ENCODE data around the gene CSE1L.

The CSE1L gene

GRCh38 chr20:49039854-49040253 lies 6.3 kb upstream of the CSE1L start:
- peaks cover 5% of the 10 kb centered on the region; the same call in 1 of the 2 replicates for H3K36me3 ChIP-seq (ENCODE audit: low read length)
- H3F3A ChIP-seq (ENCODE audit: insufficient read depth): 0 out of 2 replicates have a peak, but pooled peaks cover 10% of the 10 kb centered on the region
- no peak overlapping the region for H3K4me3 ChIP-seq (ENCODE audit: insufficient read depth, low read length, poor library complexity, severe bottlenecking)
- no peaks in the 10 kb centered on the region for H3K9me2 ChIP-seq (replicated peaks; ENCODE audit: insufficient read depth, low read length)
- H2AFZ ChIP-seq (ENCODE audit: low read depth, low read length, severe bottlenecking): no peak overlapping the region
- H3K4me2 ChIP-seq (ENCODE audit: low read depth, low read length, poor library complexity, severe bottlenecking): no peak overlapping the region
- TF ChIP-seq EZH2phosphoT487 (conservative IDR thresholded peaks at IDR 0.05; ENCODE audit: low read length): no peak
- no peak for TF ChIP-seq CTCF (IDR thresholded peaks at IDR 0.05; ENCODE audit: insufficient read depth, low read length, poor library complexity, severe bottlenecking)
- no peaks in the 10 kb centered on the region for H3K27me3 ChIP-seq (ENCODE audit: low read length)
- H3K27ac ChIP-seq (ENCODE audit: low read depth, low read length): no peak overlapping the region
- H4K20me1 ChIP-seq (ENCODE audit: low read depth, low read length): no peaks in the 10 kb centered on the region
- no peak overlapping the region for H3K9ac ChIP-seq (ENCODE audit: low read length)
- H3K79me2 ChIP-seq (ENCODE audit: insufficient read depth, low read length): 0 out of 2 replicates have a peak, but pooled peaks cover 5% of the 10 kb centered on the region
- no peaks in the 10 kb centered on the region for H3K9me3 ChIP-seq (ENCODE audit: insufficient read depth, low read length)

DNA sequence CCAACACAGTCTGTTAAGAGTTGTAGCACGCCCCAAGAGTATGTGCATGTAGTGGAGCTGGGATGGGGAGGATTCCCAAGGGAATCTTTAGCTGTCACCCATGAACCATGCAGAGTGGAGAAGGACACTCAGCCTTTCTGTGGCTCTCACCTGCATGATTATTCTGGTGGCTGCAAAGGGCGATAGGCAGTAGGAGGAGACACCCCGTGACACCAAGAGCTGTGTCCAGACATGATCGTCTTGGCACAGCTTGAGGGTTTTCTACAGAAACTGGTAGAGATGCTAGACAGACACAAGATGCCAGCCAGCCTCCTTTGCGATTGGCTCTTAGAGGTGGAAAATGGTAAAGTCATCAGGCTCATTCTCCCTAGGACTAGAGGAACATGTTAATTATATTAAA lies 3.1 kb upstream of the CSE1L start:
- H3K4me3 ChIP-seq (ENCODE audit: insufficient read depth, low read length, poor library complexity, severe bottlenecking): no peak overlapping the region
- no peak overlapping the region for H3K27ac ChIP-seq (ENCODE audit: low read depth, low read length)
- TF ChIP-seq EZH2phosphoT487 (conservative IDR thresholded peaks at IDR 0.05; ENCODE audit: low read length) (no peak), CTCF (IDR thresholded peaks at IDR 0.05; ENCODE audit: insufficient read depth, low read length, poor library complexity, severe bottlenecking) (no peak)
- H3K79me2 ChIP-seq (ENCODE audit: insufficient read depth, low read length): peaks cover 26% of the 10 kb centered on the region
- peaks cover 3% of the 10 kb centered on the region; the same call in 1 of the 2 replicates for H3K36me3 ChIP-seq (ENCODE audit: low read length)
- no peak overlapping the region for H2AFZ ChIP-seq (ENCODE audit: low read depth, low read length, severe bottlenecking)
- H3K9ac ChIP-seq (ENCODE audit: low read length): no peak overlapping the region
- H3K9me3 ChIP-seq (ENCODE audit: insufficient read depth, low read length): no peaks in the 10 kb centered on the region
- H3K27me3 ChIP-seq (ENCODE audit: low read length): no peaks in the 10 kb centered on the region
- H3F3A ChIP-seq (ENCODE audit: insufficient read depth): 0 out of 2 replicates have a peak, but pooled peaks cover 5% of the 10 kb centered on the region
- no peak overlapping the region for H3K4me2 ChIP-seq (ENCODE audit: low read depth, low read length, poor library complexity, severe bottlenecking)
- no peaks in the 10 kb centered on the region for H3K9me2 ChIP-seq (replicated peaks; ENCODE audit: insufficient read depth, low read length)
- H4K20me1 ChIP-seq (ENCODE audit: low read depth, low read length): peaks cover 4% of the 10 kb centered on the region

- Histone ChIP-seq H4K20me1 (ENCODE audit: low read depth, low read length) (peaks cover 22% of the 10 kb centered on the region), H3K36me3 (ENCODE audit: low read length) (peaks cover 12% of the 10 kb centered on the region), H3K4me3 (ENCODE audit: insufficient read depth, low read length, poor library complexity, severe bottlenecking) (peak overlapping the region; percentile 97), H3K9ac (ENCODE audit: low read length) (peak overlapping the region; percentile 99), H3K27me3 (ENCODE audit: low read length) (no peaks in the 10 kb centered on the region), H3K27ac (ENCODE audit: low read depth, low read length) (peak overlapping the region; percentile 94), H3K4me2 (ENCODE audit: low read depth, low read length, poor library complexity, severe bottlenecking) (peak overlapping the region; percentile 95), H2AFZ (ENCODE audit: low read depth, low read length, severe bottlenecking) (peak overlapping the region; percentile 55), H3K9me2 (replicated peaks; ENCODE audit: insufficient read depth, low read length) (no peaks in the 10 kb centered on the region), H3K9me3 (ENCODE audit: insufficient read depth, low read length) (no peaks in the 10 kb centered on the region), H3K79me2 (ENCODE audit: insufficient read depth, low read length) (peaks cover 51% of the 10 kb centered on the region), H3F3A (ENCODE audit: insufficient read depth) (no peaks in the 10 kb centered on the region)
- TF ChIP-seq CTCF (IDR thresholded peaks at IDR 0.05; ENCODE audit: insufficient read depth, low read length, poor library complexity, severe bottlenecking) (no peak), EZH2phosphoT487 (conservative IDR thresholded peaks at IDR 0.05; ENCODE audit: low read length) (no peak)
Measured at GRCh38 chr20:49045440-49046086, 549 bp upstream of the CSE1L start.
